ENCODE data around the gene HOXD11.

- no peak for TF ChIP-seq EZH2 (IDR thresholded peaks at IDR 0.05; ENCODE audit: insufficient read depth, poor library complexity, severe bottlenecking)
- no peak for TF ChIP-seq EZH2phosphoT487 (IDR thresholded peaks at IDR 0.05; ENCODE audit: insufficient read depth, low read depth)
These were observed 15.1 kb downstream of the HOXD11 start for GRCh38 chr2:176122052-176122682.

All from GM23248 (cell line).